ENCODE results near the gene TAGLN2. TPM values are rescaled to one million over a fixed set of nuclear protein-coding genes. Genes with fewer than 3 reads are reported as not detected.

TAGLN2 gene
- total RNA-seq, 1 experiment from 2014 or later: 464 TPM

GRCh38 chr1:159929155-159930051, 4.1 kb upstream of the TAGLN2 start:
- intact Hi-C loops (cut with micrococcal nuclease): loop anchor here (10.0 kb wide), 2 partner anchors 145 to 445 kb away; partner anchors contain the start of gene KCNJ10
- DNase-seq (ENCODE audit: unreplicated experiment): no peak

GRCh38 chr1:159928491-159929050, 3.3 kb upstream of the TAGLN2 start:
- H3K4me3 Mint-ChIP-seq (ENCODE audit: unreplicated experiment): no peak overlapping the region
- BruUV-seq (replicated peaks): no TSS peak
- no peaks in the 10 kb centered on the region for H3K9me3 Mint-ChIP-seq (ENCODE audit: unreplicated experiment)
- TF ChIP-seq CTCF (IDR thresholded peaks at IDR 0.05; ENCODE audit: unreplicated experiment): no peak
- DNase-seq (ENCODE audit: unreplicated experiment): no peak
- H3K4me1 Mint-ChIP-seq (ENCODE audit: insufficient read depth, unreplicated experiment): peaks cover 21% of the 10 kb centered on the region
- POLR2A ChIA-PET: interaction anchor here (0.6 kb wide), 1 partner anchor 32 kb away, joined by 3 read pairs; no protein-coding TSS in a partner anchor
- intact Hi-C loops (cut with micrococcal nuclease): no loop called here
- H3K27me3 Mint-ChIP-seq (ENCODE audit: insufficient read depth, unreplicated experiment): no peaks in the 10 kb centered on the region
- H3K36me3 Mint-ChIP-seq (ENCODE audit: insufficient read depth, unreplicated experiment): peaks cover 8% of the 10 kb centered on the region
- CTCF ChIA-PET: interaction anchor here (0.5 to 52.4 kb wide), 5 partner anchors 8 to 150 kb away, joined by 3 to 1675 read pairs (median 3); no protein-coding TSS in a partner anchor
- no peak overlapping the region for H3K27ac Mint-ChIP-seq (ENCODE audit: low read depth, unreplicated experiment)

More at GRCh38 chr1:159929155-159930051, 4.1 kb upstream of the TAGLN2 start:
- Mint-ChIP-seq H3K27me3 (ENCODE audit: insufficient read depth, unreplicated experiment) (no peaks in the 10 kb centered on the region), H3K27ac (ENCODE audit: low read depth, unreplicated experiment) (no peak overlapping the region), H3K36me3 (ENCODE audit: insufficient read depth, unreplicated experiment) (peaks cover 6% of the 10 kb centered on the region), H3K9me3 (ENCODE audit: unreplicated experiment) (no peaks in the 10 kb centered on the region), H3K4me1 (ENCODE audit: insufficient read depth, unreplicated experiment) (peaks cover 15% of the 10 kb centered on the region), H3K4me3 (ENCODE audit: unreplicated experiment) (no peak overlapping the region)
- ChIA-PET CTCF (interaction anchor here (0.5 to 52.4 kb wide), 11 partner anchors 9 to 732 kb away, joined by 3 to 1675 read pairs (median 4); partner anchors contain the start of gene PIGM), POLR2A (interaction anchor here (0.6 to 1.0 kb wide), 2 partner anchors 31 to 149 kb away, joined by 3 read pairs; partner anchors contain the start of gene DUSP23)
- no peak for TF ChIP-seq CTCF (IDR thresholded peaks at IDR 0.05; ENCODE audit: unreplicated experiment)
- no TSS peak for BruUV-seq (replicated peaks)

DNA sequence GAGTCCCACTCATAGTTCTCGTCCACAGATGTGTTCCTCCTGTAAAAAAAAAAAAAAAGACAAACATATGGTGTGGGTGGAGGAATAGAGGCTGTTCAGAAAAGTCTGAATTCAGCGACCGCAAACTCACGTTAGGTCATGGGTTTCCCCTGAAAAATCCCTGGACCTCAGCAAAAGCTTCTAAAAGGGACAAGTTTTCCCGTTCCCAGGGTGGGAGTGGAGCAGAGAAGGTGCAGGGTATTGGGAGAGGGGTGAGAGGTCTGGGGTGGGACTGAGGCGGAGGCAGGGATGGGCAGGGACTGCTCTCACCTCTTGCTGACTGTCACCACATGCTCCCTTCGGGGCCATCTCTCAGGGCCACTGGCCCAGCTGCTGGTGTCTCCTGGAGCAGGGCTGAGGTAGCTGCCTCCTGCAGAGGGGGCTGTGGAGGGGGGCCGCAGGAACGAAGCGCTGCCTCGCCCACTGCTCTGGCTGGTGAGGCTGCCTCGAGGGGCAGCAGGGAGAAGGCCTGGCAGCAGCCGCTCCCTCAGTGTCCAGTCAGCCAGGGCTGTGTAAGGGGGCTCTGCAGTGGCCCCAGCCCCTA, 2.6 kb upstream of the TAGLN2 start:
- POLR2A ChIA-PET: no interaction called here
- DNase-seq (ENCODE audit: unreplicated experiment): no peak
- TF ChIP-seq CTCF (IDR thresholded peaks at IDR 0.05; ENCODE audit: unreplicated experiment): no peak
- intact Hi-C loops (cut with micrococcal nuclease): no loop called here
- no peak overlapping the region for H3K4me3 Mint-ChIP-seq (ENCODE audit: unreplicated experiment)
- peaks cover 13% of the 10 kb centered on the region for H3K36me3 Mint-ChIP-seq (ENCODE audit: insufficient read depth, unreplicated experiment)
- BruUV-seq (replicated peaks): no TSS peak
- no peaks in the 10 kb centered on the region for H3K27me3 Mint-ChIP-seq (ENCODE audit: insufficient read depth, unreplicated experiment)
- peaks cover 23% of the 10 kb centered on the region for H3K4me1 Mint-ChIP-seq (ENCODE audit: insufficient read depth, unreplicated experiment)
- CTCF ChIA-PET: interaction anchor here (0.6 to 52.4 kb wide), 5 partner anchors 10 to 150 kb away, joined by 3 to 1675 read pairs (median 10); no protein-coding TSS in a partner anchor
- no peak overlapping the region for H3K27ac Mint-ChIP-seq (ENCODE audit: low read depth, unreplicated experiment)
- no peaks in the 10 kb centered on the region for H3K9me3 Mint-ChIP-seq (ENCODE audit: unreplicated experiment)
